PC-9 (cell line): ENCODE data around the gene CYBA. TPM values are rescaled to one million over a fixed set of nuclear protein-coding genes. Genes with fewer than 3 reads are reported as not detected.
"Not testable (repeated sequence)": the region's sequence is repeated elsewhere in the genome, so short reads cannot be mapped to it uniquely, and the experiment has no call there.

Experiments used
- BruUV-seq: library from RNA; stranded (reverse); fragments of 400-500 nt; replicated peaks from 2 replicates; lab custom pipeline; 2021; lab: Mats Ljungman, UMichigan
- CTCF ChIA-PET: fragments of 300-600 bp; sonication (Branson Sonifier 250); formaldehyde crosslinking; loops from one replicate; lab custom pipeline; 2022; ENCODE audit warnings: antibody characterized with exemption; lab: Charles Lee
- POLR2A ChIA-PET: fragments of 300-600 bp; sonication (Branson Sonifier 250); formaldehyde crosslinking; loops from one replicate; lab custom pipeline; 2022; ENCODE audit warnings: antibody characterized with exemption; ENCODE audit not compliant: unreplicated experiment; lab: Charles Lee
- DNase-seq, 2 experiments: peaks; one replicate each; pipeline versions ENCODE4 v3.0.0 to v3.0.0-alpha.2; 2015 to 2022; ENCODE audit warnings: mixed read lengths in 1 of 2
- H2AFZ ChIP-seq: fragments of 200-600 bp; sonication (generic); 2 replicates; pipeline ENCODE4 v1.8.1; 2017; ENCODE audit warnings: antibody characterized with exemption
- H3F3A ChIP-seq: fragments of 200-600 bp; sonication (generic); 2 replicates; pipeline ENCODE4 v1.8.1; 2017; ENCODE audit warnings: antibody characterized with exemption, mild to moderate bottlenecking, low read depth; ENCODE audit not compliant: insufficient read depth
- H3K27ac ChIP-seq: fragments of 200-600 bp; sonication (generic); 2 replicates; pipeline ENCODE4 v1.6.1; 2016; ENCODE audit warnings: mixed run types
- H3K27me3 ChIP-seq: fragments of 200-600 bp; sonication (generic); 2 replicates; pipeline ENCODE4 v1.6.1; 2016; ENCODE audit warnings: low read depth, mixed run types; ENCODE audit not compliant: insufficient read depth
- H3K36me3 ChIP-seq: fragments of 200-600 bp; sonication (generic); 2 replicates; pipeline ENCODE4 v1.6.1; 2016; ENCODE audit warnings: low read depth, mixed run types
- H3K4me1 ChIP-seq: fragments of 200-600 bp; sonication (generic); replicated peaks from 2 replicates; pipeline ENCODE4 v1.6.1; 2016; ENCODE audit warnings: mixed run types; ENCODE audit not compliant: insufficient read depth
- H3K4me2 ChIP-seq: fragments of 200-600 bp; sonication (generic); 2 replicates; pipeline ENCODE4 v1.6.1; 2017; ENCODE audit warnings: mixed run types
- H3K4me3 ChIP-seq: fragments of 200-600 bp; sonication (generic); 2 replicates; pipeline ENCODE4 v1.6.1; 2016; ENCODE audit warnings: mixed run types
- H3K79me2 ChIP-seq: fragments of 200-600 bp; sonication (generic); 2 replicates; pipeline ENCODE4 v1.6.1; 2017; ENCODE audit warnings: low read depth, mixed run types
- H3K9me2 ChIP-seq: fragments of 200-600 bp; sonication (generic); 2 replicates; pipeline ENCODE4 v1.8.1; 2017; ENCODE audit warnings: mild to moderate bottlenecking; ENCODE audit not compliant: insufficient read depth
- H3K9me3 ChIP-seq: fragments of 200-600 bp; sonication (generic); 2 replicates; pipeline ENCODE4 v1.8.1; 2016; ENCODE audit warnings: low read depth; ENCODE audit not compliant: insufficient read depth
- H4K20me1 ChIP-seq: fragments of 200-600 bp; sonication (generic); 2 replicates; pipeline ENCODE4 v1.8.1; 2017; ENCODE audit not compliant: insufficient read depth
- EZH2 ChIP-seq: fragments of 200-600 bp; sonication (generic); IDR thresholded peaks from 2 replicates; pipeline ENCODE4 v1.8.0; 2017; ENCODE audit warnings: antibody characterized with exemption, low read depth
- intact Hi-C: fragments of 100-400 bp; cut with micrococcal nuclease; formaldehyde crosslinking; loops from one replicate; pipeline ENCODE4 v1.10.0; 2022; ENCODE audit not compliant: unreplicated experiment
- total RNA-seq: library from RNA; stranded (reverse); gene quantifications from 2 replicates; pipeline ENCODE4 v1.2.3, GENCODE V29; 2021
- TF ChIP-seq, protein P1 (sequence below): fragments of 200-600 bp; sonication (generic); conservative IDR thresholded peaks from 2 replicates; pipeline ENCODE4 v1.6.1; 2017; ENCODE audit warnings: mixed run types, antibody characterized with exemption, mild to moderate bottlenecking, moderate library complexity

CYBA gene
- total RNA-seq, 1 experiment from 2014 or later, result 8.0 TPM

DNA sequence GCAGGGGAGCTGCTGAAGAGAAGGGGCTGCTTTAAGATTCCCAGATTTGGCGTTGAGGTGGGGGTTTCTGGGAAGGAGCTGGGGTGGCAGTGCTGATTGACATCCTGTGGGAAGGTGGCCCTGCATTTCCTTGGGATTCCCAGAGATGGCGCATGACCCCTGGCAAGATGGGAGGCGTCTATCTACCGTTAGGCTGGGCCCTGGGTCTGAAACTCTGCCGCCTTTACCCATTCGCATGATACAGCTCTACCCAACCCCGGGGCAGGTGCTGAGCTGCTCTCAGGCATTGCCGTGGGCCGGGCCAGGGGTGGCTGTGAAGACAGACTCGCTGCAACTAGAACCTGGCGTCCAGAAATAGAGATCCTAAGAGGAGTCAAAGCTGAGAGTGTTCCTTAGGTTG lies 21.9 kb upstream of the CYBA start:
- no peak overlapping the region for H3K4me3 ChIP-seq
- no peaks in the 10 kb centered on the region for H3K27me3 ChIP-seq
- no peaks in the 10 kb centered on the region for H3K79me2 ChIP-seq
- ChIA-PET POLR2A (interaction anchor here (0.6 kb wide), 1 partner anchor 428 kb away, joined by 3 read pairs; no protein-coding TSS in a partner anchor), CTCF (interaction anchor here (0.7 kb wide), 1 partner anchor 443 kb away, joined by 4 read pairs; no protein-coding TSS in a partner anchor)
- H4K20me1 ChIP-seq, result no peaks in the 10 kb centered on the region
- H3K4me1 ChIP-seq, result no peaks in the 10 kb centered on the region
- H3K9me3 ChIP-seq, result no peaks in the 10 kb centered on the region
- no TSS peak for BruUV-seq
- DNase-seq, result no peak
- H3K36me3 ChIP-seq, result no peaks in the 10 kb centered on the region
- H3K9me2 ChIP-seq, result no peaks in the 10 kb centered on the region
- H3K27ac ChIP-seq, result no peak overlapping the region
- H3K4me2 ChIP-seq, result no peak overlapping the region
- 0 out of 2 replicates have a peak, but pooled peaks cover 2% of the 10 kb centered on the region for H3F3A ChIP-seq
- intact Hi-C loops, result no loop called here
- TF ChIP-seq EZH2, result no peak
- TF ChIP-seq, protein P1, sequence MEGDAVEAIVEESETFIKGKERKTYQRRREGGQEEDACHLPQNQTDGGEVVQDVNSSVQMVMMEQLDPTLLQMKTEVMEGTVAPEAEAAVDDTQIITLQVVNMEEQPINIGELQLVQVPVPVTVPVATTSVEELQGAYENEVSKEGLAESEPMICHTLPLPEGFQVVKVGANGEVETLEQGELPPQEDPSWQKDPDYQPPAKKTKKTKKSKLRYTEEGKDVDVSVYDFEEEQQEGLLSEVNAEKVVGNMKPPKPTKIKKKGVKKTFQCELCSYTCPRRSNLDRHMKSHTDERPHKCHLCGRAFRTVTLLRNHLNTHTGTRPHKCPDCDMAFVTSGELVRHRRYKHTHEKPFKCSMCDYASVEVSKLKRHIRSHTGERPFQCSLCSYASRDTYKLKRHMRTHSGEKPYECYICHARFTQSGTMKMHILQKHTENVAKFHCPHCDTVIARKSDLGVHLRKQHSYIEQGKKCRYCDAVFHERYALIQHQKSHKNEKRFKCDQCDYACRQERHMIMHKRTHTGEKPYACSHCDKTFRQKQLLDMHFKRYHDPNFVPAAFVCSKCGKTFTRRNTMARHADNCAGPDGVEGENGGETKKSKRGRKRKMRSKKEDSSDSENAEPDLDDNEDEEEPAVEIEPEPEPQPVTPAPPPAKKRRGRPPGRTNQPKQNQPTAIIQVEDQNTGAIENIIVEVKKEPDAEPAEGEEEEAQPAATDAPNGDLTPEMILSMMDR, result peak; percentile 43; the same call in 1 of the 2 replicates
- H2AFZ ChIP-seq, result no peak overlapping the region

DNA sequence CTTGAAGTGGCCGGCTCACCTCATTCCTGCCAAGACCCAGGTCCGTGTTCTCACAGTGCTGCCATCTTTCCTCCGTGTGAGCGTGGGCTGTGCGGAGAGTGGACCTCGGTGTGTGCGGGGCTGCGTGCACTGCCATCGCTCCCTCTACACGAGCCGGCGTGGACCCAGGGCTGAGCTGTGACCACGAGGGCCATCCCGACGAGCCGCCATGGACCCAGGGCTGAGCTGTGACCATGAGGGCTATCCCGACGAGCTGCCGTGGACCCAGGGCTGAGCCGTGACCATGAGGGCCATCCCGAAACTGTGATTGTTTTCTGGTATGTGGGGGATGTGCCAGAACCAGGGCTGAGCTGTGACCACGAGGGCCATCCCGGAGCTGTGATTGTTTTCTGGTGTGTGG lies 21.0 kb upstream of the CYBA start:
- intact Hi-C loops, result no loop called here
- no TSS peak for BruUV-seq
- CTCF ChIA-PET, result no interaction called here

DNA sequence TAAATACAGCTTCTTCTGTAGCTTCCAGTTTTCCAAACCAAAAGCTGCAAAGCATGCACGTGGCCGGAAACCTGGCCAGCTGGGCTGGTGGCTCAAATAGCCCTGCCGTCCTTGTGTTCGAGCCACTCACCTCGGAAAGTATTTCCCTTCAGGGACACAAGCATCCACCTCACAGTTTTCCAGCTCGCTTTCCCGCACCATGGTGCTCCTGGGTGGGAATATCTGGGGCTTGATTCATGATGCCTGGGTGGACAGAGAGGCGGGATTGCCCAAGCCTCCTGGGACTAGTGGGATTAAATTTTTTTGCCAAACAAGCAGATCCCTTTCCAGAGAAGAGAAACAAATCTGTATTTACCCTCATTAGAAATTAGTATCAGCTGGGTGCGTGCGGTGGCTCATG lies 19.1 kb upstream of the CYBA start:
- Histone ChIP-seq H3K79me2 (no peaks in the 10 kb centered on the region), H3F3A (peaks cover 7% of the 10 kb centered on the region; the same call in 1 of the 2 replicates), H3K4me1 (no peaks in the 10 kb centered on the region), H3K9me3 (no peaks in the 10 kb centered on the region), H3K4me2 (no peak overlapping the region), H3K4me3 (no peak overlapping the region), H4K20me1 (no peaks in the 10 kb centered on the region), H3K36me3 (no peaks in the 10 kb centered on the region), H3K9me2 (no peaks in the 10 kb centered on the region), H2AFZ (no peak overlapping the region), H3K27me3 (no peaks in the 10 kb centered on the region), H3K27ac (no peak overlapping the region)
- ChIA-PET CTCF (no interaction called here), POLR2A (no interaction called here)
- no peak for TF ChIP-seq EZH2
- TF ChIP-seq, protein P1, result no peak
- no peak for DNase-seq
- intact Hi-C loops, result no loop called here
- BruUV-seq, result no TSS peak

More for the DNA sequence above, 21.0 kb upstream of the CYBA start:
- H3K36me3 ChIP-seq, result no peaks in the 10 kb centered on the region
- POLR2A ChIA-PET, result no interaction called here
- H3K9me3 ChIP-seq, result no peaks in the 10 kb centered on the region
- no peaks in the 10 kb centered on the region for H4K20me1 ChIP-seq
- H3K4me2 ChIP-seq, result no peak overlapping the region
- no peak overlapping the region for H3K4me3 ChIP-seq
- no peaks in the 10 kb centered on the region for H3K79me2 ChIP-seq
- H3K27me3 ChIP-seq, result no peaks in the 10 kb centered on the region
- H3K9me2 ChIP-seq, result no peaks in the 10 kb centered on the region
- H2AFZ ChIP-seq, result no peak overlapping the region
- H3K27ac ChIP-seq, result no peak overlapping the region
- no peaks in the 10 kb centered on the region for H3K4me1 ChIP-seq
- no peak for DNase-seq
- H3F3A ChIP-seq, result 0 out of 2 replicates have a peak, but pooled peaks cover 5% of the 10 kb centered on the region
- TF ChIP-seq, protein P1, result no peak
- TF ChIP-seq EZH2, result no peak

DNA sequence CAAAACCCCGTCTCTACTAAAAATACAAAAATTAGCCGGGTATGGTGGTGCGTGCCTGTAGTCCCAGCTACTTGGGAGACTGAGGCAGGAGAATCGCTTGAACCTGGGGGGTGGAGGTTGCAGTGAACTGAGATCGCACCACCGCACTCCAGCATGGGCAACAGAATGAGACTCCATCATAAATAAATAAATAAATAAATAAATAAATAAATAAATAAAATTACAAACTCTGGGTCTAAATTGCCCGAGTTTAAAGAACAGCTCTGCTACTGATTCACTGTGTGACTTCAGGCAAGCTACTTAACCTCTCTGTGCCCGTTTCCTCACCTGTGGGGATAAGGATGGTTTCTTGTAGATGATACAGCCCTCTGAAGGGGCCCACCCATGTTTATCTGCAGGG lies 18.6 kb upstream of the CYBA start:
- intact Hi-C loops, H3K4me1 ChIP-seq, H3K4me3 ChIP-seq, H3K9me2 ChIP-seq, H3K4me2 ChIP-seq, H3K36me3 ChIP-seq, DNase-seq, H3K27ac ChIP-seq, H2AFZ ChIP-seq, H3K79me2 ChIP-seq, H3K27me3 ChIP-seq, BruUV-seq, POLR2A ChIA-PET, H3K9me3 ChIP-seq, H4K20me1 ChIP-seq, CTCF ChIA-PET: not testable (repeated sequence)
- H3F3A ChIP-seq, result peaks cover 11% of the 10 kb centered on the region; the same call in 1 of the 2 replicates
